ENCODE data around the gene CYB561D2.

The CYB561D2 gene

DNA sequence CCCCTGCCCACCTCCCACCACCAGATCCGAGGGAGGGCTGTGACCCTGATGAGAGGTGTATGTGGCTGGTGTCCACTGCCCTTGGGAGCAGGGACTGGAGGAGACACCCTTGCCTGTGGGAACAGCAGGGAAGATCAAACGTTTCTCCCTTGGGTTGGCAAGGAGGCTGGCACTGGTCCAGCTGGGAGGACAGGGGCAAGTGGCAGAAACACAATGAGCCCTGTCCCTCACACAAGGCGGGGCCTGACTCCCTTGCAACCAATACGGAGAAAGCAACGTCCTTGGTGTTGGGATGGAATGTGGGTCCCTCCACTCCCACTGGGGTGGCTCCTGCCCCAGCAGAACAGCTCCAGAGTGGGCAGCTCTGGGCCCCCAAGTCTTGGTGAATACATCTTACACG is 33.4 kb upstream of the CYB561D2 start:
- Histone ChIP-seq H3K79me1 (ENCODE audit: low read length) (peaks cover 14% of the 10 kb centered on the region), H3K9me3 (ENCODE audit: insufficient read depth, low read depth, low read length) (peaks cover 2% of the 10 kb centered on the region), H4K8ac (ENCODE audit: low read depth, low read length) (no peak overlapping the region), H3K4me3 (ENCODE audit: low read depth, low read length) (no peak overlapping the region), H2BK5ac (ENCODE audit: low read depth, low read length, poor library complexity) (no peak overlapping the region), H4K91ac (ENCODE audit: low read depth, low read length) (no peak overlapping the region), H3K4me2 (ENCODE audit: low read length) (peak overlapping the region; percentile 40), H3K36me3 (ENCODE audit: control insufficient read depth in 1 of 2, insufficient read depth in 2 of 2, low read length in 2 of 2) (peaks cover 29% of the 10 kb centered on the region in 2 experiments), H4K12ac (ENCODE audit: low read depth, low read length) (no peak overlapping the region), H2AFZ (ENCODE audit: insufficient read depth, low read length, poor library complexity) (no peak overlapping the region), H3K9ac (ENCODE audit: low read length) (no peak overlapping the region), H2BK120ac (ENCODE audit: insufficient read depth, low read length, poor library complexity) (no peak overlapping the region), H2BK12ac (ENCODE audit: low read length) (peak overlapping the region; percentile 0), H3K27me3 (ENCODE audit: insufficient read depth, low read length) (no peaks in the 10 kb centered on the region), H2AK5ac (ENCODE audit: low read length) (no peak overlapping the region), H3K27ac (ENCODE audit: low read depth, low read length) (peak overlapping the region; percentile 62), H3K14ac (ENCODE audit: low read length) (no peak overlapping the region), H3K4me1 (ENCODE audit: control insufficient read depth in 1 of 2, insufficient read depth in 2 of 2, low read length in 2 of 2) (peaks cover 32% of the 10 kb centered on the region in 2 experiments), H3K79me2 (ENCODE audit: control insufficient read depth, insufficient read depth, low read length, poor library complexity) (peaks cover 14% of the 10 kb centered on the region), H3K23ac (ENCODE audit: low read length) (no peak overlapping the region), H3K18ac (ENCODE audit: low read length) (no peak overlapping the region), H3K4ac (ENCODE audit: low read depth, low read length) (no peak overlapping the region)
- WGBS (ENCODE audit: extremely low coverage, insufficient coverage, insufficient read length): no CpG with 5 or more reads among the region's 6 CpGs
- no peak for DNase-seq

DNA sequence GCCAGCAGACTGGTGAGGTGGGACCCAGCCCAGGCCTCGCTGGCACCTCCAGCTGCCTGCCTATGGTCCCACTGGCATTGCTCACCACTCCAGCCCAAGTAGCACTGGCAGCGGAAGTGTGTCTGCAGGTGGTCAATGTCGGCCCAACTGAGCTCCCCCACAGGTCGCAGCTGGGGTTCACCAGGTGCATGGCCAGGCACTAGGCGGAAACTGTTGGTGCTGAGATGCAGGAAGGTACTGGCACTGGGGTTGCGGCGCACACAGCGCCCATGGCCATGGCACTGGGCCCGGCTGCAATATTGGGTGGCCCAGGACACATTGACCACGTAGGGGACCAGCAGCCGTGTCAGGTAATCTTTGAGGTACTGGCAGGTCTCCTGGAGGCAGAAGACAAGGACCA is 32.5 kb upstream of the CYB561D2 start:
- Histone ChIP-seq H2BK5ac (ENCODE audit: low read depth, low read length, poor library complexity) (no peak overlapping the region), H4K12ac (ENCODE audit: low read depth, low read length) (no peak overlapping the region), H3K79me2 (ENCODE audit: control insufficient read depth, insufficient read depth, low read length, poor library complexity) (peaks cover 15% of the 10 kb centered on the region), H3K4me3 (ENCODE audit: low read depth, low read length) (no peak overlapping the region), H3K14ac (ENCODE audit: low read length) (no peak overlapping the region), H3K9ac (ENCODE audit: low read length) (no peak overlapping the region), H3K27ac (ENCODE audit: low read depth, low read length) (peak overlapping the region; percentile 6), H3K4me1 (ENCODE audit: control insufficient read depth in 1 of 2, insufficient read depth in 2 of 2, low read length in 2 of 2) (peaks cover 40% of the 10 kb centered on the region in 2 experiments), H3K23ac (ENCODE audit: low read length) (no peak overlapping the region), H3K4ac (ENCODE audit: low read depth, low read length) (no peak overlapping the region), H2AFZ (ENCODE audit: insufficient read depth, low read length, poor library complexity) (no peak overlapping the region), H2AK5ac (ENCODE audit: low read length) (no peak overlapping the region), H3K79me1 (ENCODE audit: low read length) (peaks cover 16% of the 10 kb centered on the region), H3K4me2 (ENCODE audit: low read length) (no peak overlapping the region), H3K36me3 (ENCODE audit: control insufficient read depth in 1 of 2, insufficient read depth in 2 of 2, low read length in 2 of 2) (peaks cover 29% of the 10 kb centered on the region in 2 experiments), H3K18ac (ENCODE audit: low read length) (no peak overlapping the region), H3K9me3 (ENCODE audit: insufficient read depth, low read depth, low read length) (peaks cover 2% of the 10 kb centered on the region), H2BK12ac (ENCODE audit: low read length) (no peak overlapping the region), H4K91ac (ENCODE audit: low read depth, low read length) (no peak overlapping the region), H2BK120ac (ENCODE audit: insufficient read depth, low read length, poor library complexity) (no peak overlapping the region), H4K8ac (ENCODE audit: low read depth, low read length) (no peak overlapping the region), H3K27me3 (ENCODE audit: insufficient read depth, low read length) (no peaks in the 10 kb centered on the region)
- DNase-seq: no peak
- no CpG with 5 or more reads among the region's 11 CpGs for whole genome bisulfite sequencing (ENCODE audit: extremely low coverage, insufficient coverage, insufficient read length)

DNA sequence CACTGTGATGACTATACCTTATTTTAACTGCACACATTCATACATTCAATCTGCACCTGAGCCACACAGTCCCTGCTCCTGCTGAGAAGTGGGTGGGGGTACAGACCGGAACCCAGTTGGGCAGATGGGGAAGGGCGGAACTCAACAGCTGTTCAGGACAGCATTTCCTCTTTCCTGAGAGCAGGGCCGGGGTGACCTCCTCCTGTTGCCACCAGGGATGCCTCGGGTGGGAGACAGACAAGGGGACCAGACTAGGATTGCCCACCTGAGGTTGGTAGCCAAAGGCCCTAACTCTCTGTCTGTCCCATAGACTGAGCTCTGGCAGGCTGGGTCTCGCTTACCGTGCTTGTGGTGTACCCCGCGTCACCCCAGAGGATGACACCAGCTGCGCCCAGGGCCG is 32.0 kb upstream of the CYB561D2 start:
- Histone ChIP-seq H2BK5ac (ENCODE audit: low read depth, low read length, poor library complexity) (no peak overlapping the region), H3K18ac (ENCODE audit: low read length) (no peak overlapping the region), H3K14ac (ENCODE audit: low read length) (no peak overlapping the region), H3K4me2 (ENCODE audit: low read length) (no peak overlapping the region), H3K23ac (ENCODE audit: low read length) (no peak overlapping the region), H2BK120ac (ENCODE audit: insufficient read depth, low read length, poor library complexity) (no peak overlapping the region), H4K91ac (ENCODE audit: low read depth, low read length) (no peak overlapping the region), H2AK5ac (ENCODE audit: low read length) (no peak overlapping the region), H3K36me3 (ENCODE audit: control insufficient read depth in 1 of 2, insufficient read depth in 2 of 2, low read length in 2 of 2) (peaks cover 29% of the 10 kb centered on the region in 2 experiments), H2BK12ac (ENCODE audit: low read length) (no peak overlapping the region), H4K12ac (ENCODE audit: low read depth, low read length) (no peak overlapping the region), H3K27ac (ENCODE audit: low read depth, low read length) (no peak overlapping the region), H3K4me1 (ENCODE audit: control insufficient read depth in 1 of 2, insufficient read depth in 2 of 2, low read length in 2 of 2) (peaks cover 40 to 42% of the 10 kb centered on the region in 2 experiments), H2AFZ (ENCODE audit: insufficient read depth, low read length, poor library complexity) (no peak overlapping the region), H3K4me3 (ENCODE audit: low read depth, low read length) (no peak overlapping the region), H3K9ac (ENCODE audit: low read length) (no peak overlapping the region), H3K79me1 (ENCODE audit: low read length) (peaks cover 16% of the 10 kb centered on the region), H3K9me3 (ENCODE audit: insufficient read depth, low read depth, low read length) (peaks cover 2% of the 10 kb centered on the region), H3K27me3 (ENCODE audit: insufficient read depth, low read length) (no peaks in the 10 kb centered on the region), H3K79me2 (ENCODE audit: control insufficient read depth, insufficient read depth, low read length, poor library complexity) (peaks cover 15% of the 10 kb centered on the region), H4K8ac (ENCODE audit: low read depth, low read length) (no peak overlapping the region), H3K4ac (ENCODE audit: low read depth, low read length) (no peak overlapping the region)
- DNase-seq: no peak
- WGBS (ENCODE audit: extremely low coverage, insufficient coverage, insufficient read length): no CpG with 5 or more reads among the region's 10 CpGs

DNA sequence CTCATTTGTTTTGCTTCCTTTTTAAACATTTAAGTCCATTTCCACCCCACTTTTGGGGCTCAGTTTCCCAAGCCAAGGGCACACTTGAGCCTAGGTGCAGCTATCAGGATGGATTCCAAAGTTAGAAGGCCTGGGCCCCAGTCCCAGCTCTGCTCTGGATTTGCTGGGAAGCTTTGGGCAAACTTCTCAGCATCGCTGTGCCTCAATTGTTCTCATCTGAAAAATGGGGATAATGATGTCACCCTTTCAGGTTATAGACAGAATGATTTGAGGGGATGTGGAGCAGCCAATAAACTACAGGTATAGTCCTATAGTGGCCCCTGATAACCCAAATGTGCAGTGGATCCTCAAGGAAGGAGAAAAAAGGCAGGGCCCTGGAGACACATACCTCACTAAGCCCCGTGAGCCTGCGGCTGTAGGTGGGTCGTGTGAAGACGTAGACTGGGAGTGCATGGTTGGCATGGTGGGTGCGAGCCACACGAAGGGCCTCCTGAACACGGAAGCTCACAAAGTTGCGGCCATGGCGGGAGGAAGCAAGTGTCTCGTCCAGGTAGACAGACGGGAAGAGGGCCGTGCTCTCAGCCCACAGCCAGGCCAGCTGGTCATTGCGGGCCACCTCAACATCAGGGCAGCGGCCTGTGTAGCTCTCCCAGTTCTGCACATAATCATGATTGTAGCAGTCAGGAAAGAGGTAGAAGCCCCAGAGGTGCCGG is 31.3 kb upstream of the CYB561D2 start:
- Histone ChIP-seq H2BK120ac (ENCODE audit: insufficient read depth, low read length, poor library complexity) (no peak overlapping the region), H3K23ac (ENCODE audit: low read length) (no peak overlapping the region), H3K4me2 (ENCODE audit: low read length) (no peak overlapping the region), H3K9me3 (ENCODE audit: insufficient read depth, low read depth, low read length) (peaks cover 2% of the 10 kb centered on the region), H3K4ac (ENCODE audit: low read depth, low read length) (no peak overlapping the region), H4K12ac (ENCODE audit: low read depth, low read length) (no peak overlapping the region), H3K4me1 (ENCODE audit: control insufficient read depth in 1 of 2, insufficient read depth in 2 of 2, low read length in 2 of 2) (peaks cover 40 to 42% of the 10 kb centered on the region in 2 experiments), H2AK5ac (ENCODE audit: low read length) (no peak overlapping the region), H3K79me2 (ENCODE audit: control insufficient read depth, insufficient read depth, low read length, poor library complexity) (peaks cover 15% of the 10 kb centered on the region), H4K8ac (ENCODE audit: low read depth, low read length) (no peak overlapping the region), H3K27ac (ENCODE audit: low read depth, low read length) (no peak overlapping the region), H3K14ac (ENCODE audit: low read length) (no peak overlapping the region), H3K18ac (ENCODE audit: low read length) (no peak overlapping the region), H3K36me3 (ENCODE audit: control insufficient read depth in 1 of 2, insufficient read depth in 2 of 2, low read length in 2 of 2) (peaks cover 32% of the 10 kb centered on the region in 2 experiments), H3K27me3 (ENCODE audit: insufficient read depth, low read length) (no peaks in the 10 kb centered on the region), H4K91ac (ENCODE audit: low read depth, low read length) (no peak overlapping the region), H3K9ac (ENCODE audit: low read length) (no peak overlapping the region), H3K79me1 (ENCODE audit: low read length) (peaks cover 16% of the 10 kb centered on the region), H2AFZ (ENCODE audit: insufficient read depth, low read length, poor library complexity) (no peak overlapping the region), H2BK12ac (ENCODE audit: low read length) (no peak overlapping the region), H2BK5ac (ENCODE audit: low read depth, low read length, poor library complexity) (no peak overlapping the region), H3K4me3 (ENCODE audit: low read depth, low read length) (no peak overlapping the region)
- WGBS (ENCODE audit: extremely low coverage, insufficient coverage, insufficient read length): no CpG with 5 or more reads among the region's 16 CpGs
- DNase-seq: no peak

All from trophoblast cell (in vitro differentiated cells and primary cell).